DOHH2 (cell line): ENCODE measurements around the gene POLR2C.

Experiments used
- H3F3A ChIP-seq: fragments of 200-600 bp; sonication (generic), shearing (Covaris generic); 2 replicates; pipeline ENCODE4 v1.6.0; 2016; ENCODE audit warnings: antibody characterized with exemption, mild to moderate bottlenecking; ENCODE audit not compliant: control insufficient read depth, insufficient read depth
- H3K27ac ChIP-seq: fragments of 200-600 bp; sonication (generic); 2 replicates; pipeline ENCODE4 v1.5.1; 2014; ENCODE audit warnings: low read depth, mild to moderate bottlenecking, low read length, moderate library complexity
- H3K27me3 ChIP-seq: fragments of 200-600 bp; sonication (generic); 2 replicates; pipeline ENCODE4 v1.6.1; 2014; ENCODE audit warnings: mild to moderate bottlenecking, low read length, mixed read lengths; ENCODE audit not compliant: control insufficient read depth
- H3K36me3 ChIP-seq: fragments of 200-600 bp; sonication (generic); 2 replicates; pipeline ENCODE4 v1.6.1; 2014; ENCODE audit warnings: mild to moderate bottlenecking, low read length, moderate library complexity, mixed read lengths; ENCODE audit not compliant: control insufficient read depth
- H3K4me1 ChIP-seq: fragments of 200-600 bp; sonication (generic); 2 replicates; pipeline ENCODE4 v1.6.1; 2014; ENCODE audit warnings: mild to moderate bottlenecking, low read length, mixed read lengths; ENCODE audit not compliant: control insufficient read depth
- H3K4me2 ChIP-seq: fragments of 200-600 bp; sonication (generic); 2 replicates; pipeline ENCODE4 v1.6.0; 2014; ENCODE audit warnings: mild to moderate bottlenecking, low read length, moderate library complexity
- H3K4me3 ChIP-seq: fragments of 200-600 bp; sonication (generic); 2 replicates; pipeline ENCODE4 v1.5.1; 2014; ENCODE audit warnings: mild to moderate bottlenecking, low read length, mixed read lengths
- H3K79me2 ChIP-seq: fragments of 200-600 bp; sonication (generic); 2 replicates; pipeline ENCODE4 v1.6.1; 2014; ENCODE audit warnings: mild to moderate bottlenecking, low read length, mixed read lengths; ENCODE audit not compliant: control insufficient read depth
- H3K9me2 ChIP-seq: fragments of 200-600 bp; sonication (generic); replicated peaks from 2 replicates; pipeline ENCODE4 v1.6.1; 2014; ENCODE audit warnings: mild to moderate bottlenecking, low read length, mixed read lengths; ENCODE audit not compliant: control insufficient read depth
- H3K9me3 ChIP-seq: fragments of 200-600 bp; sonication (generic); 2 replicates; pipeline ENCODE4 v1.6.1; 2014; ENCODE audit warnings: antibody characterized with exemption, low read length, mixed read lengths; ENCODE audit not compliant: control insufficient read depth, insufficient read depth
- H4K20me1 ChIP-seq: fragments of 200-600 bp; sonication (generic); 2 replicates; pipeline ENCODE4 v1.6.0; 2014; ENCODE audit warnings: low read depth, mild to moderate bottlenecking, antibody characterized with exemption, low read length, moderate library complexity; ENCODE audit not compliant: control insufficient read depth, insufficient read depth
- EZH2phosphoT487 ChIP-seq: fragments of 200-600 bp; sonication (generic); IDR thresholded peaks from 2 replicates; pipeline ENCODE4 v1.6.1; 2017; ENCODE audit warnings: borderline replicate concordance, mild to moderate bottlenecking, antibody characterized with exemption, low read length, moderate library complexity, mixed read lengths
- TF ChIP-seq, protein P1 (sequence below): fragments of 200-600 bp; sonication (generic); IDR thresholded peaks from one replicate; pipeline ENCODE4 v1.5.1; 2014; ENCODE audit warnings: antibody characterized with exemption, mild to moderate bottlenecking, low read depth, low read length; ENCODE audit not compliant: poor library complexity, severe bottlenecking

The POLR2C gene

DNA sequence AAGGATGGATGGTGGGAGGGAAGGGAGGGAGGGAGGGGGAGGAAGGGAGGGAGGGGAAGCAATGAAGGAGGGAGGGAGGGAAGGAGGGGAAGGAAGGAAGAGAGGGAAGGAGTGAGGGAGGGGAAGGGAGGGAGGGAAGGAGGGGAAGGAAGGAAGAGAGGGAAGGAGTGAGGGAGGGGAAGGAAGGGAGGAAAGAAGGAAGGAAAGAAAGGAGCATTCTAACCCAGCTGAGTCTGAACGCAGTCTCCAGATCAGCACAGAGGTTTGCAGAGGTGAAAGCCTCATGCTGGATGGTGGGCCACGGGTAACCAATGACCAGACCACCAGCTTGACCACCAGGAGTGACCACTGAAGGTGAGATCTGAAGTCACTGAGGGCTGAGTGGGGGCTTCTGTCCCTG, 39.3 kb upstream of the POLR2C start:
- Histone ChIP-seq H3F3A (peaks cover 4% of the 10 kb centered on the region; the same call in 1 of the 2 replicates), H3K36me3 (peaks cover 6% of the 10 kb centered on the region; the same call in 1 of the 2 replicates), H3K4me2 (no peak overlapping the region), H3K9me2 (no peaks in the 10 kb centered on the region), H3K27me3 (no peaks in the 10 kb centered on the region), H3K4me1 (peaks cover 20% of the 10 kb centered on the region), H4K20me1 (no peaks in the 10 kb centered on the region), H3K9me3 (no peaks in the 10 kb centered on the region), H3K4me3 (no peak overlapping the region), H3K79me2 (no peaks in the 10 kb centered on the region), H3K27ac (no peak overlapping the region)
- TF ChIP-seq EZH2phosphoT487, result no peak
- TF ChIP-seq, protein P1, sequence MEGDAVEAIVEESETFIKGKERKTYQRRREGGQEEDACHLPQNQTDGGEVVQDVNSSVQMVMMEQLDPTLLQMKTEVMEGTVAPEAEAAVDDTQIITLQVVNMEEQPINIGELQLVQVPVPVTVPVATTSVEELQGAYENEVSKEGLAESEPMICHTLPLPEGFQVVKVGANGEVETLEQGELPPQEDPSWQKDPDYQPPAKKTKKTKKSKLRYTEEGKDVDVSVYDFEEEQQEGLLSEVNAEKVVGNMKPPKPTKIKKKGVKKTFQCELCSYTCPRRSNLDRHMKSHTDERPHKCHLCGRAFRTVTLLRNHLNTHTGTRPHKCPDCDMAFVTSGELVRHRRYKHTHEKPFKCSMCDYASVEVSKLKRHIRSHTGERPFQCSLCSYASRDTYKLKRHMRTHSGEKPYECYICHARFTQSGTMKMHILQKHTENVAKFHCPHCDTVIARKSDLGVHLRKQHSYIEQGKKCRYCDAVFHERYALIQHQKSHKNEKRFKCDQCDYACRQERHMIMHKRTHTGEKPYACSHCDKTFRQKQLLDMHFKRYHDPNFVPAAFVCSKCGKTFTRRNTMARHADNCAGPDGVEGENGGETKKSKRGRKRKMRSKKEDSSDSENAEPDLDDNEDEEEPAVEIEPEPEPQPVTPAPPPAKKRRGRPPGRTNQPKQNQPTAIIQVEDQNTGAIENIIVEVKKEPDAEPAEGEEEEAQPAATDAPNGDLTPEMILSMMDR, result no peak

DNA sequence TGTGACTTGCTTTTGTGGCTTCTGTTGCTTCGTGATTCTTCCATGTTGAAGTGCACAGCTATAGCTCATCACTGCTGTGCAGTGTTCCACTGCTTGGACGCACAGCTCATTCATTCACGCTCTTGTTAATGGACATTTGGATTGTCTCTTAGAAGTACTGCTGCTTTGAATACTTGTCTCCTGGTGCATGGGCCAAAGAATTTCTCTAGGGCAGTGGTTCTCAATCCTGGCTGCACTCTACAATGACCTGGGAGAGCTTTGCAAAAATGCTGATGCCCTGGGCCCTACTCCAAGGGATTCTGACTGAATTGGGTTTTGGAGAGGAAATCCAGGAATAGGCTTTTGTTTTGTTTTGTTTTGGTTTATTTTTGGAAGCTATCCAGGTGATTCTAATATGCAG, 37.9 kb upstream of the POLR2C start:
- Histone ChIP-seq H4K20me1 (no peaks in the 10 kb centered on the region), H3K4me3 (no peak overlapping the region), H3F3A (peaks cover 4% of the 10 kb centered on the region; the same call in 1 of the 2 replicates), H3K27me3 (no peaks in the 10 kb centered on the region), H3K9me2 (no peaks in the 10 kb centered on the region), H3K27ac (no peak overlapping the region), H3K9me3 (no peaks in the 10 kb centered on the region), H3K4me2 (no peak overlapping the region), H3K36me3 (peaks cover 17% of the 10 kb centered on the region; the same call in 1 of the 2 replicates), H3K79me2 (no peaks in the 10 kb centered on the region), H3K4me1 (peaks cover 10% of the 10 kb centered on the region; the same call in 1 of the 2 replicates)
- no peak for TF ChIP-seq EZH2phosphoT487
- TF ChIP-seq, protein P1, result no peak

DNA sequence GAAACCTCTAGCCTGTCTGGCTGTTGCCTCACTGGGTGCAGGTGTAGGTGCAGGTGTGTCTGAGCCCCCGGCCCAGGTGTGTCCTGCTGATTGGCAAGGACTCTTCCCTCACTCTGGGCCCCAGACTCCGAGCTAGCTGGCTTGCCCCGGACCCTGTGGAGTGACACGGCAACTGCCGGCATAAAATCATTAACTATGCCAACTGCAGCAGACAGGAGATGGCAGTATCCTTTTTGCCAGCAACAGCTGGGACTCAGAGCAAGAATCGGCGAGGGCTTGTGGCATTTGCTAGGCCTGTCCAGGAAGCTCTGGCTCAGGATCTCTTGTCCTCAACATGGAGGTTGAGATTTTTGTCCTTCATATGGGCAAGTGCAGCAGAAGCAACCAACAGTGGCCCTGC, 36.1 kb upstream of the POLR2C start:
- TF ChIP-seq, protein P1, result no peak
- no peak for TF ChIP-seq EZH2phosphoT487
- Histone ChIP-seq H3K4me2 (no peak overlapping the region), H3K79me2 (no peaks in the 10 kb centered on the region)

More for the DNA sequence above, 36.1 kb upstream of the POLR2C start:
- H3F3A ChIP-seq, result peaks cover 4% of the 10 kb centered on the region; the same call in 1 of the 2 replicates
- H4K20me1 ChIP-seq, result no peaks in the 10 kb centered on the region
- peaks cover 10% of the 10 kb centered on the region; the same call in 1 of the 2 replicates for H3K4me1 ChIP-seq
- H3K36me3 ChIP-seq, result peaks cover 33% of the 10 kb centered on the region
- H3K27ac ChIP-seq, result no peak overlapping the region
- no peaks in the 10 kb centered on the region for H3K27me3 ChIP-seq
- H3K4me3 ChIP-seq, result no peak overlapping the region
- H3K9me2 ChIP-seq, result no peaks in the 10 kb centered on the region
- H3K9me3 ChIP-seq, result no peaks in the 10 kb centered on the region
